IPS-20b (cell line): ENCODE measurements around the gene TULP4.

Experiments used
- H3K27ac ChIP-seq: one replicate; pipeline ENCODE4 v1.5.1; 2013; ENCODE audit warnings: low read length
- H3K27me3 ChIP-seq: 2 replicates; pipeline ENCODE4 v1.6.1; 2013; ENCODE audit warnings: mild to moderate bottlenecking, low read length, inconsistent platforms; ENCODE audit not compliant: insufficient read depth
- H3K36me3 ChIP-seq: 2 replicates; pipeline ENCODE4 v1.6.1; 2013; ENCODE audit warnings: low read depth, mild to moderate bottlenecking, inconsistent platforms, low read length, moderate library complexity; ENCODE audit not compliant: insufficient read depth
- H3K4me1 ChIP-seq: 2 replicates; pipeline ENCODE4 v1.6.1; 2013; ENCODE audit warnings: mild to moderate bottlenecking, control low read depth, inconsistent platforms, low read length, moderate library complexity; ENCODE audit not compliant: insufficient read depth
- H3K4me3 ChIP-seq: 2 replicates; pipeline ENCODE4 v1.5.1; 2013; ENCODE audit warnings: mild to moderate bottlenecking, low read length, inconsistent platforms
- H3K9ac ChIP-seq: 2 replicates; pipeline ENCODE4 v1.6.1; 2013; ENCODE audit warnings: low read depth, mild to moderate bottlenecking, inconsistent platforms, low read length, moderate library complexity
- H3K9me3 ChIP-seq: 2 replicates; pipeline ENCODE4 v1.6.1; 2013; ENCODE audit warnings: mild to moderate bottlenecking, low read depth, low read length, inconsistent platforms; ENCODE audit not compliant: insufficient read depth

Gene TULP4, protein sequence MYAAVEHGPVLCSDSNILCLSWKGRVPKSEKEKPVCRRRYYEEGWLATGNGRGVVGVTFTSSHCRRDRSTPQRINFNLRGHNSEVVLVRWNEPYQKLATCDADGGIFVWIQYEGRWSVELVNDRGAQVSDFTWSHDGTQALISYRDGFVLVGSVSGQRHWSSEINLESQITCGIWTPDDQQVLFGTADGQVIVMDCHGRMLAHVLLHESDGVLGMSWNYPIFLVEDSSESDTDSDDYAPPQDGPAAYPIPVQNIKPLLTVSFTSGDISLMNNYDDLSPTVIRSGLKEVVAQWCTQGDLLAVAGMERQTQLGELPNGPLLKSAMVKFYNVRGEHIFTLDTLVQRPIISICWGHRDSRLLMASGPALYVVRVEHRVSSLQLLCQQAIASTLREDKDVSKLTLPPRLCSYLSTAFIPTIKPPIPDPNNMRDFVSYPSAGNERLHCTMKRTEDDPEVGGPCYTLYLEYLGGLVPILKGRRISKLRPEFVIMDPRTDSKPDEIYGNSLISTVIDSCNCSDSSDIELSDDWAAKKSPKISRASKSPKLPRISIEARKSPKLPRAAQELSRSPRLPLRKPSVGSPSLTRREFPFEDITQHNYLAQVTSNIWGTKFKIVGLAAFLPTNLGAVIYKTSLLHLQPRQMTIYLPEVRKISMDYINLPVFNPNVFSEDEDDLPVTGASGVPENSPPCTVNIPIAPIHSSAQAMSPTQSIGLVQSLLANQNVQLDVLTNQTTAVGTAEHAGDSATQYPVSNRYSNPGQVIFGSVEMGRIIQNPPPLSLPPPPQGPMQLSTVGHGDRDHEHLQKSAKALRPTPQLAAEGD (N-terminal part only)

DNA sequence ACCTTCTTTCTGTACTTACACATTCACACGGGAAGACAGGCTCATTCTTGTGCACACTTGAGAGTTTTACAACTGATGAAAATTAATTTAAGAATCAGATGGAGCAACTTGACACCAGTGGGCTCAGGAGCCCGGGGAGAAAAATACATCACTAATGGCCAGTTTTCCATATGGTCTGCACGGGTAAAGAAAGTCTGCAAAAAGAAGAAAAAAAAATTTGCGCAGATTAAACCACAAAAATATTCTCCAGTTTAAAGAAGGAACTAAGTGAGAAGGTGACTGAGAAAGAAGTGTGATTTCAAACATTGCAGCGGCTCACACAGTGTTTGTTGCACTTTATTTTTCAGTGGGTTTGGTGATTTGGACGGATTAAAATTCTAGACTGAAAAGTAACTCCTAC is at the start of gene TULP4:
TSS of gene TULP4 (plus strand) at position 301 of the 400 bp plus-strand sequence. CDS start 1,552 bp downstream, outside the sequence.
- Histone ChIP-seq H3K27me3 (no peaks in the 10 kb centered on the region), H3K27ac (no peak within 1 kb of the TSS), H3K9me3 (no peaks in the 10 kb centered on the region; the same call in 1 of the 2 replicates), H3K4me1 (peaks cover 6% of the 10 kb centered on the region; the same call in 1 of the 2 replicates), H3K4me3 (no peak within 1 kb of the TSS), H3K9ac (no peak within 1 kb of the TSS), H3K36me3 (peaks cover 47% of the 10 kb centered on the region)

- no peaks in the 10 kb centered on the region; the same call in 1 of the 2 replicates for H3K36me3 ChIP-seq
- H3K9ac ChIP-seq = no peak overlapping the region
- no peaks in the 10 kb centered on the region for H3K9me3 ChIP-seq
- H3K4me1 ChIP-seq = no peaks in the 10 kb centered on the region
- H3K27ac ChIP-seq = no peak overlapping the region
- no peak overlapping the region for H3K4me3 ChIP-seq
- H3K27me3 ChIP-seq = no peaks in the 10 kb centered on the region
Observed at GRCh38 chr6:158262755-158263154, 49.5 kb upstream of the TULP4 start.

- H3K27me3 ChIP-seq = no peaks in the 10 kb centered on the region
- H3K4me3 ChIP-seq = no peak overlapping the region
- no peaks in the 10 kb centered on the region for H3K9me3 ChIP-seq
- H3K27ac ChIP-seq = no peak overlapping the region
- H3K36me3 ChIP-seq = no peaks in the 10 kb centered on the region; the same call in 1 of the 2 replicates
- no peak overlapping the region for H3K9ac ChIP-seq
- H3K4me1 ChIP-seq = peaks cover 6% of the 10 kb centered on the region; the same call in 1 of the 2 replicates
Observed at GRCh38 chr6:158264180-158264579, 48.1 kb upstream of the TULP4 start.

DNA sequence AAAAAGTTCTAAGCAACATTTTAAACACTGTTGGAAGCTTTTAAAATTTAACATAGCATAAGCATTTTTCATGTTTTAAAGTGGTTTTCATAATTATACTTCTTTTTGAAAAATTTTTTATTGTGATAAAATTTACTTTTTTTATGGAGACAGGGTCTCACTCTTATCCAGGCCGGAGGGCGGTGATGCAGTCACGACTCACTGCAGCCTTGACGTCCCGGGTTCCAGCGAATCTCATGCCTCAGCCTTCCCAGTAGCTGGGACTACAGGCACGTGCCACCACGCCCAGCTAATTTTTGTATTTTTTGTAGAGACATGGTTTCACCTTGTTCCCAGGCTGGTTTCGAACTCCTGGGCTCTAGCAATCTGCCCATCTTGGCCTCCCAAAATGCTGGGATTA is 46.1 kb upstream of the TULP4 start:
- Histone ChIP-seq H3K9me3 (no peaks in the 10 kb centered on the region), H3K27me3 (no peaks in the 10 kb centered on the region), H3K27ac (no peak overlapping the region), H3K4me3 (no peak overlapping the region), H3K9ac (no peak overlapping the region), H3K4me1 (peaks cover 13% of the 10 kb centered on the region; the same call in 1 of the 2 replicates), H3K36me3 (no peaks in the 10 kb centered on the region; the same call in 1 of the 2 replicates)

GRCh38 chr6:158268361-158269147 is 43.7 kb upstream of the TULP4 start:
- Histone ChIP-seq H3K4me3 (no peak overlapping the region), H3K27me3 (no peaks in the 10 kb centered on the region), H3K9me3 (no peaks in the 10 kb centered on the region), H3K27ac (no peak overlapping the region), H3K36me3 (no peaks in the 10 kb centered on the region), H3K9ac (no peak overlapping the region), H3K4me1 (peaks cover 13% of the 10 kb centered on the region; the same call in 1 of the 2 replicates)

DNA sequence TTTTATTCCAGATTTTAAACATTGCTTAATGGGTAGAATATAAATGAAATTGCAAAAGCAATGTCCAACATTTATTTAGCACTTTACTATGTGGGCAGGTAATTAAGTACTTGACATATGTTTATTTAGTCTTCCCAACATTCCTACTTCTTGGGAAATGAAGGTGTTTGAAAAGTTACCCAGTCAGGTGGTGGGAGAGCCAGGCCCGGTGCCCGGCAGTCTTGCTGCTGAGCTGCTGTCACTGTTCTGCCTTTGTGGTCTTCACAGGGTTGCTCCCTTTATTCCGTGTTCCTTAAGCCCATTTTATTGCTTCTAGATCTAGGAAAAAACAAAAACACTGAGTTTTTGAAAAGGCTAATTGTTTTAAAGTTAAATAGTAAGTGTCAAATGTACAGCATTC is 42.6 kb upstream of the TULP4 start:
- H3K27ac ChIP-seq = no peak overlapping the region
- H3K4me3 ChIP-seq = no peak overlapping the region
- no peaks in the 10 kb centered on the region for H3K27me3 ChIP-seq
- peaks cover 13% of the 10 kb centered on the region; the same call in 1 of the 2 replicates for H3K4me1 ChIP-seq
- no peak overlapping the region for H3K9ac ChIP-seq
- no peaks in the 10 kb centered on the region; the same call in 1 of the 2 replicates for H3K36me3 ChIP-seq
- no peaks in the 10 kb centered on the region for H3K9me3 ChIP-seq

DNA sequence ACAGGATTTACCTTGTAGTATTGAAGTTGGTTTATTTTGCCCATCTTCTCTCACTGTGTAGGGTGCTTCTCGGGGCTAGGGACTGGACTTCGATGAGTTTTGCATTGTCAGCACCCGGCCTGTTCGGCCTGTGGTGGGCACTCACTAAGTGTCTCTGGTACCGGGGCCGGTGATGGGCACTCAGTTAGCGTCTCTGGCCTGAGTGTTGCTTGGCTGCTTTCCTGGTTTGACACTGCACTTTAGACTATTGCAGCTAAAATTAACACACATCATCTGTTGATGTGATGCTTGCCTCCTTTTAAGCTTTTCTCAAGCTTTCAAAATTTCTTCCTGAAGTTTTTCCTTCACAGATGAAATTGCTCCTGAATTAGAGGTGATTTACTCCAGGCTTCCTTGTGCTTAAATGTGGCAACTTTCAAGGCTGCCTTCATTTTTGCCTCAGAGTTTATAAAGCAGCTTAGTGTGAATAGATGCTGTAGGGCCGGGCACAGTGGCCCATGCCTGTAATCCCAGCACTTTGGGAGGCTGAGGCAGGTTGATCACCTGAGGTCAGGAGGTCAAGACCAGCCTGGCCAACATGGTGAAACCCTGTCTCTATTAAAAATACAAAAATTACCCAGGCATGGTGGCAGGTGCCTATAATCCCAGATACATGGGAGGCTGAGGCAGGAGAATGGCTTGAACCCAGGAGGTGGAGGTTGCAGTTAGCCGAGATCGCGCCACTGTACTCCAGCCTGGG is 41.7 kb upstream of the TULP4 start:
- Histone ChIP-seq H3K4me1 (peaks cover 13% of the 10 kb centered on the region; the same call in 1 of the 2 replicates), H3K27me3 (no peaks in the 10 kb centered on the region), H3K36me3 (no peaks in the 10 kb centered on the region; the same call in 1 of the 2 replicates), H3K27ac (no peak overlapping the region), H3K9ac (no peak overlapping the region), H3K9me3 (no peaks in the 10 kb centered on the region), H3K4me3 (no peak overlapping the region)

GRCh38 chr6:158272324-158272723 is 39.9 kb upstream of the TULP4 start:
- Histone ChIP-seq H3K27ac (no peak overlapping the region), H3K36me3 (no peaks in the 10 kb centered on the region; the same call in 1 of the 2 replicates), H3K9me3 (no peaks in the 10 kb centered on the region), H3K4me1 (peaks cover 13% of the 10 kb centered on the region; the same call in 1 of the 2 replicates), H3K27me3 (no peaks in the 10 kb centered on the region), H3K4me3 (no peak overlapping the region), H3K9ac (no peak overlapping the region)

DNA sequence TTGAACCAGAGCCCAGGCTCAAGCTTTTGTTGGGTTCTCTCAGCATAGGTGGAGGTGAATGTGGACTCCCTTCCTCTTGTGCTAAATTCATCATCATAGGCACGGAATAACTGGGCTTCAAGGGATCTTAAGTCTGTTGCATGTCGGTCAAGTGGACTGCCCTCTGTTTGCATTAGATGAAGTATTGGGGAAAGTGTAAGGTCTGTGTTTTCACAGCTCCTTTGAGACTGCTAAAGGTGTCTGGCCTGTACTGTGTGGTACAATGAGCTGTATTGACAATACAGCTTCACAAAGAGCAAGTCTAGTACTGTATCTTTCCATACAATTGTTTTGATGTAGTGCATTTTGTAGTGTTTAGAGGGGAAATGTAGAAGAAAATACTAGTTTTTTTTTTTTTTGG is 34.3 kb upstream of the TULP4 start:
- H3K36me3 ChIP-seq = no peaks in the 10 kb centered on the region; the same call in 1 of the 2 replicates
- H3K27me3 ChIP-seq = no peaks in the 10 kb centered on the region
- H3K27ac ChIP-seq = no peak overlapping the region
- H3K4me3 ChIP-seq = no peak overlapping the region
- no peaks in the 10 kb centered on the region for H3K9me3 ChIP-seq
- no peak overlapping the region for H3K9ac ChIP-seq
- H3K4me1 ChIP-seq = peaks cover 4% of the 10 kb centered on the region

DNA sequence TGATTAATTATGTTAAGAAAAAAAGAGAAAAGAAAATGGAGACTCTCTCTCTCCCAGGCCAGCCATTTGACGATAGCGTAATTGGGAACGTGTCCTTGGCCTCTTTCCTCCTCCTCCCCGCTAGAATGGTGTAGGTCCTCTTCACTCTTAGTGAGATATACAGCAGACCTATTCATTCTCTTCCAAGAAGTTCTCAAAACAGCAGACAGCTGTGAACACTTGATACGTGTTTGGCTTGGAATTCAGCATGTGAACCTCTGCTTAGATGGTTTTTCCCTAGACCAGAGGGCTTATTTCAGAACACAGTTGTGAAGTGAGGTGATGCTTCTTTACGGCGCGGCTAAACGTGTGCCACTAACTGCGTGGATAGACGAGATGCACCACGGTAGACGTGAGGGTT is 32.6 kb upstream of the TULP4 start:
- H3K36me3 ChIP-seq = no peaks in the 10 kb centered on the region
- no peak overlapping the region for H3K27ac ChIP-seq
- no peak overlapping the region for H3K4me3 ChIP-seq
- H3K27me3 ChIP-seq = no peaks in the 10 kb centered on the region
- H3K9me3 ChIP-seq = no peaks in the 10 kb centered on the region
- peaks cover 19% of the 10 kb centered on the region for H3K4me1 ChIP-seq
- no peak overlapping the region for H3K9ac ChIP-seq
